Retina (tissue), 1 donor: ENCODE results near the gene CCDC87.

Experiments used
- DNase-seq: peaks from one replicate; pipeline ENCODE4 v3.0.0-alpha.2; 2016

Gene CCDC87

DNA sequence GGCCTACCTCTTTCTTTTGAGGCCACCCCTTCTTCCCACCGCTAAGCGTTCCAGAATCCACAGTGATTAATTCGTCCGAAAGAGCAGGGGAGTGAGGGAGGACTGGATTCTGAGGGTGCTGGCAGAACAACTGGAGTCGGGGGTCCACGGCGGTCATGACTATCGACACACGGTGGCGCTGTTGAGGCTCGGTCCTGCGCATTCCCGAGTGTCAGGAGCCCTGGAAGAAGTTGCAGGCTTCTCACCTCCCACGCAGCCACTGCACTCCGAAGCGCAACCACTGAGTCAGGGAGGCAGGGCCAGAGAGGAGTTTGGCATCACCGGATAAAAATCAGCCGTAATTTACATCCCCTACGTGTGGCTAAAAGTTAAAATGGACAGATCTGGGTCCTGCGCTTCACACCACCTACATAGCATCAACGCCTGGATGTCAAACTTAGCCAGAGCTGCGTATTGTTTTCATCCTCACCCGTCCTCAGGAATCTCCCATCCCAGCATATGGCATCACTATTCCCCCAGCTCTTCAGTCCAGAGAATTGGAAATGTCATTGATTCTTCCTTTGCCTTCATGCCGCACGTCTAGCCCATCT, 13.8 kb downstream of the CCDC87 start:
- peak; percentile 89 for DNase-seq

GRCh38 chr11:66570850-66571180, 22.0 kb downstream of the CCDC87 start:
- no peak for DNase-seq

DNA sequence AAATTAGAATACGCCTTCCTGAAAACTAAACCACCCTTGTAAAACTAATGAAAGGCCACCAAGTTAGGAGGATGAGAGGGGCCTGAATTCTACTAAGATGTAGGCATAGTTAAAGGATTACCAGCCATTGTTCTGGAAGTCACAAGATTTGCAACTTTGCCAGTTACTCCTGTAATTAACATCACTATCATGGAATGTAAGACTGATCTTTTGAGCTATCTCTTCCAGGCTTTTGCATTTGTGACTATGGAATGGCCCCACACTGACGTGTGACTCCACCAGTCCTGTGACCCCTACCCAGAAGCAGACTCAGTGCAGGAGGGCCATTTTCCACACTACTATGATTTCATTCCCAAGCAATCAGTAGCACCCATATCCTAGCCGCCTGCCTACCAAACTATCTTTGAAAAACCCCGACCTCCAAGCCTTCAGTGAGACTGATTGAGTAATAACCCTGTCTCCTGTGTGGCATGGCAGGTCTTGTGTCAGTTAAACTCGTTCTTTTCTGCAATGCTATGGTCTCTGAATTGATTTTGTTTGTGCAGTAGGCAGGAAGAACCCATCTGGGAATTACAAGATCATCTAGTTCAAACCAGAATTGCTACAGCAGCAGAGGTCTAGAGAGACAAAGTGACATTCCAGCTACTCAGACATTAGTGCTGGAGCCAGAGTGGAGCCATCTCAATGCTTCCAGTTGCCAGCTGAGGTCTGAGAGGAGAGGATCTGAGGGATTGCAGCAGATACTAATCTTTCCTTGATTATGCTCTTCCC, 22.6 kb downstream of the CCDC87 start:
- DNase-seq: no peak

DNA sequence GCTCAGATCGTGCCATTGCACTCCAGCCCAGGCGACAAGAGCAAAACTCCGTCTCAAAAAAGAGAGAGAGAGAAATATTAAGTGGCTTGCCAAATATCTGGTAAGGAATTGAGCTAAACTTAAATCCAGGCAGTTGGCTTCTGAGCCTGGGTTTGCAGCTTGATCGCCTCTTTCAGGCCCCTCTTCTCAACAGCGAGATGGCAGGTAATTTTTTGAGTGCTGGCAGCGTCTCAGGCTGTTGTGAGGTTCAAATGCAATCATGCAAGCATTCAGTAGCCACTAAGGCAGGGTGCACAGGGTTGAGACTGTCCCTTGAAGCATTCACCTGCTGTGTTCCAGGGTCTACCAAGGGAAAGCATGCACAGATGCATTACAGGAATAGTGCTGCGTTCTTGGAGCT, 23.8 kb downstream of the CCDC87 start:
- no peak for DNase-seq

DNA sequence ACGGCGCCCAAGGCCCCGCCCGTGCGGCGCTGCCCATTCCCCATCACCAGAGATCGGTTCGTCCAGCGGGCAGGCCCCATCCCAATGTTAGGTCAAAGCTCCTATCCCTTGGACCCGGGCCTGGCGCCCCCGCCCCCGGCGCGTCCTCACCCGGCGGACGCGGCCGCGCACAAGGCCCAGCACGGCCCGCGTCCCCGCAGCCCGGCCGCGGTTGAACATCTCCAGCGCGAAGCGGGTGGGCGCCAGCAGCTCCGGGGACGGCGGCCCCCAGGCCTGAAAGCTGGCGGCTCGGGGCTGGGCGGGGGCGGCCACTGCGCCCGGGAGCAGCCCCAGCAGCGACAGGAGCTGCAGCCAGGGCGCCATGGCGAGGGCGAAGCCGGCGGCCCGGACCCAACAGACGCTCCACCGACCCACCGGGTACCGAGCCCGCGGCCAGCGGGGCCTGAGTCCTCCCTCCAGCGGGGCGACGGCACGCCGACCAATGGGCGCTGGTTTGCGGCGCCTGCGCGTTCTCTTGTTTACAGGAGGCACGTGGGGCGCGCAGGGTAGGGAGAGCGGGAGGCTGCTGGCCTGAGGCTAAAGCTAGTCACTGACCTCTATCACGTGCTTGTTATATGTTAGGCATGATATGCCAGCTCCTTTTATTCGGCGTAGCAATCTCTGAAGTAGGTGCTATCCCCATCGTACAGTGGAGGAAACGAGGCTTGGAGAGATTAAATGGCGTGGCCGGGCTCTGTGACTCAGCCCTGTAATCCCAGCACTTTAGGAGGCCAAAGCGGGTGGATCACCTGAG, 24.5 kb downstream of the CCDC87 start, which contains the start of gene CTSF:
CTSF (minus strand) TSS at position 483 of the 793 bp plus-strand sequence; CDS start at position 363, 120 bp downstream.
- DNase-seq: peak; percentile 91

- no peak for DNase-seq
Observed at GRCh38 chr11:66567787-66568123, 25.1 kb downstream of the CCDC87 start.

- no peak for DNase-seq
Observed at GRCh38 chr11:66566221-66566620, 26.6 kb downstream of the CCDC87 start.

DNA sequence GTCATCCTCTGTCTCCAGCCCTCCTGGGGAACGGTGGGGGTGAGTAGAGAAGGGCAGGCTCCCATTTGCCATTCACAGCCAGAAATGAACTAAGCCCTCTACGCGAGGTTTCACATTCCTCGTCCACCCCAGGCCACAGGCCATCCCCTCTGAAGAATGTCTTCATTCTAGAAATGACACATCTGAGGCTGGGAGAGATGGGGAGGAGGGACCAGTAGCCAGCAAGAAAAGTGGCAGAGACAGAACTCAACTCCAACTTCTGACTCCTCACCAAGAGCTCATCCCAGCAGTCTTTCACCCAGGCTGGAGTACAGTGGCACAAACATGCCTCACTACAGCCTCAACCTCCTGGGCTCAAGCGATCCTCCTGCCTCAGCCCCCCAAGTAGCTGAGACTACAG, 27.9 kb downstream of the CCDC87 start:
- no peak for DNase-seq

- no peak for DNase-seq
Observed at GRCh38 chr11:66564538-66564937, 28.3 kb downstream of the CCDC87 start.

- DNase-seq: no peak
Observed at GRCh38 chr11:66563832-66564231, 29.0 kb downstream of the CCDC87 start.

DNA sequence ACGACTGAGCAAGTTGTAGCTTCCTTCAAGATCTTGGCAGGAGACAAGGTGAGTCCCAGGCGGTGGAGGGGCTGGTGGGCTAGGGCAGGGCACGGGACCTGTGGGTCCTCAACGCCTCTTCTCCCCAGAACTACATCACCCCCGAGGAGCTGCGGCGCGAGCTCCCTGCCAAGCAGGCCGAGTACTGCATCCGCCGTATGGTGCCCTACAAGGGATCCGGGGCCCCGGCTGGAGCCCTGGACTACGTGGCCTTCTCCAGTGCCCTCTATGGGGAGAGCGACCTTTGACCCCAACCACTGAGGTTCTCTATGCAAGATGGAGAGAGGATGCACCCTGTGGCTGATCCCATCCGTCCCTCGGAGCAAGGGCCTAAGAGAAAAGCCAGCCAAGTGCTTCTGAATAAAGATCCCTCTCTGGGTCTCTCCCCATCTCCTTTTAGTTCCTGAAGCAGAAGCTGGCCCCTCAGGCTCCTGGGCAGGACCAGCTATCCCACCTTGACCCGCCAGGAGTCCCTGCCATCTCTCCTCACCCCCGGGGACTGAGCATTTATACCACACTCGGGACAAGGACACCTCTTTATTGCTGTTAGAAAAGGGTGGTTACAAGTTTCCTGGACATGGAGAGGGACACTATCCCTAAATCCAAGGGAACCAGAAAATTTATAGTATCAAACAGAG, 29.8 kb downstream of the CCDC87 start:
- DNase-seq: no peak

DNA sequence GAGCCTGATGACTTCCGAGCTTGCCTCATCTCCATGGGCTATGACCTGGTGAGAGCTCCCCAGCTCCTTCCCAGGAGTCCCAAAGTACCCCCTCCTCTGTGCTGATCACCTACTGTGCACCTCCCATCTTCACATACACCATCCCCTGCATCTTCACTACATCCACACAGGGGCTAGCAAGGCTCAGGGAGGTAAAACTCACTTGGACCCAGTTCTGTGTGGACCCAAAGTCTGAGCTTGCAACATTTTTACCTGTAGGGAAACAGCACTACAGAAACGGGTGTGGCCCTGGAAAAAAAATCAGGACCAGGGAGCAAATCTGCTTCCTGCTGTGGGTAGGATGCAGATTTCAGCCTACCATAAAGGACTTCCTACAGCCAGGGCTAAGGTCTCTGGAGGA, 30.6 kb downstream of the CCDC87 start:
- no peak for DNase-seq

DNA sequence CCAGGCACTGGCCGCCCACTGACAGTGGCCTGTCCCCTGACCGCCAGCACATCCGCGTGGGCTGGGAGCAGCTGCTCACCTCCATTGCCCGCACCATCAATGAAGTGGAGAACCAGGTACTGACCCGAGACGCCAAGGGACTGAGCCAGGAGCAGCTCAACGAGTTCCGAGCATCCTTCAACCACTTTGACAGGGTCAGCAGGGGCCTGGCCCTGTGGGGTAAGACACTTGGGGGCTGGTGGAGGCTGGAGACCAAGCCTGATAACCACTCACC, 31.0 kb downstream of the CCDC87 start:
- no peak for DNase-seq

- no peak for DNase-seq
Observed at GRCh38 chr11:66561178-66561974, 31.5 kb downstream of the CCDC87 start.

DNA sequence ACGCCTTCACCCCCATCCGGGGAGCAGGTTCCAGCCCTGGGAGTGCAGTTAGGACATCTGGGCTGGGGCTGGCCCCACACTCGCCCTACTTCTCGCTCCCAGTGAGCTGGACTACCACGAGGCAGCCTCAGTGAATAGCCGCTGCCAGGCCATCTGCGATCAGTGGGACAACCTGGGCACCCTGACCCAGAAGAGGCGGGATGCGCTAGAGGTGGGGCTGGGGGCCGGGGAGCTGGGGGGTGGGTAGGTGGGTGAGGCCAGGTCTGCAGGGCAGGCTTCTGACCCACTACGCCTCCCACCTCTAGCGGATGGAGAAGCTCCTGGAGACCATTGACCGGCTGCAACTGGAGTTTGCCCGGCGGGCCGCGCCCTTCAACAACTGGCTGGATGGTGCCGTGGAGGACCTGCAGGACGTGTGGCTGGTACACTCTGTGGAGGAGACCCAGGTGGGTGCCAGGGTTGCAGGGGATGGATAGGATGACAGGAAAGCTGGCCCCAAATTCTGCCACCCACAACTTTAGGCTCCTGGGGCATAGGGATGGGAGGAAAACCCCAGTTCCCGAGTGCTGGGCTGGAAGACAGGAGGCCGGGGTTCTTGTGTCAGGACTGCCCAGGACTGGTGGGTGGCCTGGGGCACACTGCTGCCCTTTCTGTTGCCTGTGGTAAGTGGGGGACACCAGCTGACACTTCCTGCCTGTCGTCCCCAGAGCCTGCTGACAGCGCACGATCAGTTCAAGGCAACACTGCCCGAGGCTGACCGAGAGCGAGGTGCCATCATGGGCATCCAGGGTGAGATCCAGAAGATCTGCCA, 32.8 kb downstream of the CCDC87 start:
- DNase-seq: no peak

- peak; percentile 42 for DNase-seq
Observed at GRCh38 chr11:66559142-66559865, 33.6 kb downstream of the CCDC87 start.

DNA sequence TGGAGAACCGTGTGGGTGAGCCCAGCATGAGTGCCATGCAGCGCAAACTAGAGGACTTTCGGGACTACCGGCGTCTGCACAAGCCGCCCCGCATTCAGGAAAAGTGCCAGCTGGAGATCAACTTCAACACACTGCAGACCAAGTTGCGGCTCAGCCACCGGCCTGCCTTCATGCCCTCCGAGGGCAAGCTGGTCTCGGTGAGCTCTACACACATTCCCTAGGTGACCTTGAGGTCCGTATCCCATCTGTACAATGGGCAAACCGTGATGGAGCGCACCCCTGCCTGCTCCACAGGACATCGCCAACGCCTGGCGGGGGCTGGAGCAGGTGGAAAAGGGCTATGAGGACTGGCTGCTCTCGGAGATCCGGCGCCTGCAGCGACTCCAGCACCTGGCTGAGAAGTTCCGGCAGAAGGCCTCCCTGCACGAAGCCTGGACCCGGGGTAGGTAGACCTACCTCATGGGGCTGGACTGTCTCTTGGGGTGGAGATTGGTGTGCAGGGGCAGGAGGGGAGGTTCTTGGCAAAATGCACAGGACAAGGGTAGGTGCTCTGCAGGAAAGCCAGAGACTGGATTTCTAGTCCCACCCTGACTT, 35.0 kb downstream of the CCDC87 start:
- no peak for DNase-seq

GRCh38 chr11:66556086-66556485, 36.8 kb downstream of the CCDC87 start:
- no peak for DNase-seq

DNA sequence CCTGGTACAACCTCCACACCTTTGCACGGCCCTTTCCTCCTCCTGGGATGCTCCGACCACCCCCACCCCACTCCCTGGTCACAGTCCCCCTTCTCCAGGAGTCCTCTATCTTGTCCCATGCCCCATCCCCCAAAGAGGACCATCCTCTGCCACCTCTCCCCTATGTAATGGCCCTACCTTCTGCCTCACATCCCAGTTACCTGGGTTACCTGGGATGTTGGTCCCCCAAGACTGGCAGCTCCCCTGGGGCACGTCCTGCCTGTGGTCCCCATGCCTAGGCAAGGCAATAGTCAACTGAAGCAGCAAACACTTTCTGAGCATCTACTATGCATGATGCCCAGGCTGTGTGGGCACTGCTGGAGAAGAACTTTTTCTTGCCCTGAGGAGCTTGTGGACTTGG, 37.4 kb downstream of the CCDC87 start:
- DNase-seq: no peak

DNA sequence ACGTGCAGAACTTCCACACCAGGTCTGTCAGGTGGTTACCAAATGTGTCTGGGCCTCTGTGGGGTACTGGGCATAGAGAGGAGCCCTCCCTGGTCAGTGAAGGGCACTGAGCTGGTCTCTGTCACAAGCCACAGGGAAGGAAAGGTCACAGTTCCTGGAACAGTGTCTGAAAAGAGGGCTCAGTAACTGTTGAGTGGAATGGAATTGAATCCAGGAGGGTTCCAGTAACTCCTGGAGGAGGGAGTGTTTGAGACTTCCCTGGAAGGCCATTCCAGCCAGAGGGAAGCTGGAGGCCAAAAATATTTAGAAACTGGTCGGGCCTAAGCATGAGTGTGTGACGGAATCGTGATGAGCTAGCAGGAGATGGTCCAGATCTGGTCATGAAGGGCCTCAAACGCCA, 38.3 kb downstream of the CCDC87 start:
- no peak for DNase-seq

- DNase-seq: no peak
Observed at GRCh38 chr11:66550887-66551286, 42.0 kb downstream of the CCDC87 start.
